Panc1 (cell line): ENCODE data around the gene DNAH9. TPM values are rescaled to one million over a fixed set of nuclear protein-coding genes. Genes with fewer than 3 reads are reported as not detected.

Experiments
- ATAC-seq: fragments of 200-7000 bp; cut with Tn5 transposase; 2 replicates; pipeline ENCODE4 v1.9.1; 2020; ENCODE audit warnings: mild to moderate bottlenecking, moderate library complexity
- BruUV-seq: library from RNA; stranded (reverse); fragments of 400-500 nt; replicated peaks from 2 replicates; lab custom pipeline; 2021; lab: Mats Ljungman, UMichigan
- CTCF ChIA-PET: fragments of 300-600 bp; sonication (Branson Sonifier 250); formaldehyde crosslinking; loops from one replicate; lab custom pipeline; 2022; ENCODE audit warnings: antibody characterized with exemption; lab: Charles Lee
- POLR2A ChIA-PET: fragments of 300-600 bp; sonication (Branson Sonifier 250); formaldehyde crosslinking; loops from one replicate; lab custom pipeline; 2022; ENCODE audit warnings: antibody characterized with exemption; lab: Charles Lee
- DNase-seq: peaks from one replicate; pipeline ENCODE4 v3.0.0-alpha.2; 2010; ENCODE audit warnings: low read depth, low spot score
- H3K27ac ChIP-seq: 2 replicates; pipeline ENCODE4 v1.5.1; 2011; ENCODE audit warnings: mild to moderate bottlenecking, low read length, inconsistent platforms
- H3K27me3 ChIP-seq: fragments of 200-500 bp; sonication (Bioruptor generic); 2 replicates; pipeline ENCODE4 v1.6.0; 2014; ENCODE audit warnings: low read length, inconsistent platforms; ENCODE audit not compliant: control insufficient read depth, insufficient read depth
- H3K36me3 ChIP-seq: fragments of 200-500 bp; sonication (Bioruptor generic); 2 replicates; pipeline ENCODE4 v1.5.1; 2014; ENCODE audit warnings: inconsistent platforms, mild to moderate bottlenecking, low read length, moderate library complexity; ENCODE audit not compliant: control insufficient read depth, insufficient read depth
- H3K4me1 ChIP-seq: 2 replicates; pipeline ENCODE4 v1.5.1; 2011; ENCODE audit warnings: inconsistent platforms, mild to moderate bottlenecking, low read length, moderate library complexity; ENCODE audit not compliant: control insufficient read depth, insufficient read depth
- H3K4me3 ChIP-seq, 2 experiments: 2 replicates each; pipeline ENCODE4 v1.5.1; 2011 to 2012; ENCODE audit warnings: low read depth in 2 of 2, low read length in 2 of 2, mild to moderate bottlenecking in 2 of 2, inconsistent platforms in 1 of 2, moderate library complexity in 1 of 2
- H3K9me3 ChIP-seq: fragments of 200-500 bp; sonication (Bioruptor generic); 2 replicates; pipeline ENCODE4 v1.5.1; 2014; ENCODE audit warnings: low read depth, mild to moderate bottlenecking, inconsistent platforms, low read length, moderate library complexity; ENCODE audit not compliant: control insufficient read depth, insufficient read depth
- CTCF ChIP-seq: fragments of 450-650 bp; IDR thresholded peaks from 2 replicates; pipeline ENCODE4 v1.5.1; 2017; ENCODE audit warnings: mild to moderate bottlenecking
- POLR2AphosphoS5 ChIP-seq: IDR thresholded peaks from 2 replicates; pipeline ENCODE4 v1.6.1; 2012; ENCODE audit warnings: mild to moderate bottlenecking, low read depth, low read length, moderate library complexity
- REST ChIP-seq, 2 experiments: IDR thresholded peaks; 2 replicates each; pipeline ENCODE4 v1.6.1; 2011 to 2012; ENCODE audit warnings: low read depth in 2 of 2, control low read depth in 1 of 2, low read length in 1 of 2, mild to moderate bottlenecking in 1 of 2, moderate library complexity in 1 of 2; ENCODE audit not compliant: insufficient read depth in 1 of 2
- SIN3A ChIP-seq: IDR thresholded peaks from 2 replicates; pipeline ENCODE4 v1.6.1; 2012; ENCODE audit warnings: low read depth, mild to moderate bottlenecking, low read length, moderate library complexity, borderline replicate concordance; ENCODE audit not compliant: insufficient read depth
- TCF7L2 ChIP-seq: IDR thresholded peaks from 2 replicates; pipeline ENCODE4 v1.6.1; 2011; ENCODE audit warnings: mild to moderate bottlenecking, low read depth, low read length, inconsistent platforms
- in situ Hi-C: cut with HindIII; loops from 2 replicates; pipeline ENCODE4 v1.10.0; 2016; ENCODE audit warnings: low sequenced_read_pairs, low pct_unique_long_range_greater_than_20kb
- intact Hi-C: fragments of 100-400 bp; cut with micrococcal nuclease; formaldehyde crosslinking; loops from one replicate; pipeline ENCODE4 v1.10.0; 2022; ENCODE audit not compliant: unreplicated experiment
- total RNA-seq: library from RNA; stranded (reverse); gene quantifications from one replicate; pipeline ENCODE4 v1.2.1, GENCODE V29; 2021; ENCODE audit not compliant: unreplicated experiment

The DNAH9 gene
- total RNA-seq, 1 experiment from 2014 or later, result not detected

GRCh38 chr17:11823862-11824261 lies 225.6 kb downstream of the DNAH9 start:
- Histone ChIP-seq H3K4me1 (no peaks in the 10 kb centered on the region), H3K9me3 (no peaks in the 10 kb centered on the region), H3K27me3 (no peaks in the 10 kb centered on the region), H3K4me3 (no peak overlapping the region), H3K36me3 (no peaks in the 10 kb centered on the region), H3K27ac (no peak overlapping the region)
- no peak for DNase-seq
- TF ChIP-seq REST (IDR thresholded peaks at IDR 0.05; ENCODE audit: insufficient read depth in 1 of 2, low read depth in 2 of 2, low read length in 1 of 2) (no peak), SIN3A (no peak), TCF7L2 (no peak), CTCF (no peak), POLR2AphosphoS5 (no peak)
- intact Hi-C loops (no loop called here), in situ Hi-C loops (no loop called here)
- no TSS peak for BruUV-seq
- ATAC-seq, result no peak
- CTCF ChIA-PET, result no interaction called here
- POLR2A ChIA-PET, result no interaction called here

- no peak overlapping the region for H3K27ac ChIP-seq
- DNase-seq (no peak), ATAC-seq (no peak)
- no peaks in the 10 kb centered on the region for H3K27me3 ChIP-seq
- H3K4me3 ChIP-seq, result no peak overlapping the region
- H3K4me1 ChIP-seq, result no peaks in the 10 kb centered on the region
- intact Hi-C loops, result no loop called here
- no peaks in the 10 kb centered on the region for H3K9me3 ChIP-seq
- POLR2A ChIA-PET, result no interaction called here
- no peaks in the 10 kb centered on the region for H3K36me3 ChIP-seq
- in situ Hi-C loops, result no loop called here
- CTCF ChIA-PET, result no interaction called here
- TF ChIP-seq REST (IDR thresholded peaks at IDR 0.05; ENCODE audit: insufficient read depth in 1 of 2, low read depth in 2 of 2, low read length in 1 of 2) (no peak), TCF7L2 (no peak), SIN3A (no peak), CTCF (no peak), POLR2AphosphoS5 (no peak)
- BruUV-seq, result no TSS peak
Observed at GRCh38 chr17:11825572-11826209, 227.4 kb downstream of the DNAH9 start.
